Stimulated activated CD4-positive, alpha-beta T cell treated with anti-CD3 and anti-CD28 coated beads, Interleukin-4, amount 100 ng/mL, for 24 hours (primary cell): ENCODE results near the gene GSK3B.
A peak's percentile ranks its signal among the peaks of the same experiment; 100 is the strongest.
"Not testable (repeated sequence)": the region's sequence is repeated elsewhere in the genome, so short reads cannot be mapped to it uniquely, and the experiment has no call there.

Experiments
- DNase-seq: peaks from one replicate; pipeline ENCODE4 v3.0.0-alpha.2; 2020

GSK3B gene

GRCh38 chr3:120052225-120052624 lies 42.0 kb downstream of the GSK3B start:
- no peak for DNase-seq

GRCh38 chr3:120051570-120051969 lies 42.7 kb downstream of the GSK3B start:
- DNase-seq = not testable (repeated sequence)

- no peak for DNase-seq
Observed at GRCh38 chr3:120049881-120050539, 44.2 kb downstream of the GSK3B start.

GRCh38 chr3:120049072-120049471 lies 45.2 kb downstream of the GSK3B start:
- DNase-seq = no peak

- DNase-seq = no peak
Observed at GRCh38 chr3:120048355-120049041, 45.7 kb downstream of the GSK3B start.

- DNase-seq = no peak
Observed at GRCh38 chr3:120047686-120048085, 46.6 kb downstream of the GSK3B start.

GRCh38 chr3:120040813-120041377 lies 53.4 kb downstream of the GSK3B start:
- DNase-seq = no peak

GRCh38 chr3:120039642-120040610 lies 54.3 kb downstream of the GSK3B start:
- DNase-seq = no peak

- DNase-seq = no peak
Observed at GRCh38 chr3:120033596-120033995, 60.7 kb downstream of the GSK3B start.

- no peak for DNase-seq
Observed at GRCh38 chr3:120031561-120031960, 62.7 kb downstream of the GSK3B start.

- no peak for DNase-seq
Observed at GRCh38 chr3:120029749-120030148, 64.5 kb downstream of the GSK3B start.

- DNase-seq = no peak
Observed at GRCh38 chr3:120028271-120029047, 65.8 kb downstream of the GSK3B start.

GRCh38 chr3:120027226-120027625 lies 67.0 kb downstream of the GSK3B start:
- DNase-seq = no peak

GRCh38 chr3:120025520-120025919 lies 68.7 kb downstream of the GSK3B start:
- no peak for DNase-seq

- DNase-seq = no peak
Observed at GRCh38 chr3:120024103-120024502, 70.1 kb downstream of the GSK3B start.

GRCh38 chr3:120022729-120023128 lies 71.5 kb downstream of the GSK3B start:
- DNase-seq = no peak

- no peak for DNase-seq
Observed at GRCh38 chr3:120021523-120021922, 72.7 kb downstream of the GSK3B start.

- no peak for DNase-seq
Observed at GRCh38 chr3:120018299-120018698, 75.9 kb downstream of the GSK3B start.

- no peak for DNase-seq
Observed at GRCh38 chr3:120017692-120018091, 76.6 kb downstream of the GSK3B start.

- no peak for DNase-seq
Observed at GRCh38 chr3:120013481-120013880, 80.8 kb downstream of the GSK3B start.

GRCh38 chr3:120005741-120006140 lies 88.5 kb downstream of the GSK3B start:
- not testable (repeated sequence) for DNase-seq

GRCh38 chr3:120004008-120004498 lies 90.2 kb downstream of the GSK3B start:
- peak; percentile 8 for DNase-seq
